IMR-90 (cell line): ENCODE measurements around the gene ABCA2. TPM values are rescaled to one million over a fixed set of nuclear protein-coding genes. Genes with fewer than 3 reads are reported as not detected.

Source experiments
- ATAC-seq: fragments of 200-7000 bp; cut with Tn5 transposase; 2 replicates; pipeline ENCODE4 v1.9.1; 2020; ENCODE audit warnings: low read depth, mild to moderate bottlenecking, moderate library complexity
- BruUV-seq: library from RNA; stranded (reverse); fragments of 400-500 nt; replicated peaks from 2 replicates; lab custom pipeline; 2021; lab: Mats Ljungman, UMichigan
- CTCF ChIA-PET: fragments of 300-600 bp; formaldehyde crosslinking; extraction: SDS; loops from one replicate; lab custom pipeline; 2021; ENCODE audit warnings: antibody characterized with exemption; lab: Yijun Ruan, JAX
- POLR2A ChIA-PET: fragments of 300-600 bp; sonication (Branson Sonifier 250); formaldehyde crosslinking; loops from one replicate; lab custom pipeline; 2022; ENCODE audit warnings: antibody characterized with exemption; ENCODE audit not compliant: unreplicated experiment; lab: Charles Lee
- DNase-seq: peaks from one replicate; pipeline ENCODE4 v3.0.0; 2013
- H2AFZ ChIP-seq: replicated peaks from 2 replicates; pipeline ENCODE3; 2013; ENCODE audit warnings: low read length, mild to moderate bottlenecking; ENCODE audit not compliant: poor library complexity
- H2AK5ac ChIP-seq: 2 replicates; pipeline ENCODE4 v1.6.1; 2013; ENCODE audit warnings: low read depth, low read length, inconsistent platforms
- H2AK9ac ChIP-seq: replicated peaks from 2 replicates; pipeline ENCODE3; 2013; ENCODE audit warnings: mild to moderate bottlenecking, low read depth, low read length, moderate library complexity; ENCODE audit not compliant: poor library complexity
- H2BK120ac ChIP-seq: 2 replicates; pipeline ENCODE4 v1.6.1; 2013; ENCODE audit warnings: low read depth, low read length, inconsistent platforms
- H2BK15ac ChIP-seq: 3 replicates; pipeline ENCODE4 v1.6.1; 2013; ENCODE audit warnings: low read depth, low read length, inconsistent platforms
- H2BK20ac ChIP-seq: 2 replicates; pipeline ENCODE4 v1.6.1; 2013; ENCODE audit warnings: low read depth, mild to moderate bottlenecking, inconsistent platforms, low read length, moderate library complexity
- H2BK5ac ChIP-seq: 2 replicates; pipeline ENCODE4 v1.6.1; 2013; ENCODE audit warnings: mild to moderate bottlenecking, low read depth, low read length, inconsistent platforms; ENCODE audit not compliant: poor library complexity, severe bottlenecking
- H3K14ac ChIP-seq: replicated peaks from 2 replicates; pipeline ENCODE4 v1.6.1; 2013; ENCODE audit warnings: low read depth, low read length, inconsistent platforms
- H3K18ac ChIP-seq: 2 replicates; pipeline ENCODE4 v1.6.1; 2013; ENCODE audit warnings: low read depth, low read length, control low read depth
- H3K23ac ChIP-seq: 2 replicates; pipeline ENCODE4 v1.6.1; 2013; ENCODE audit warnings: low read depth, low read length, inconsistent platforms
- H3K27ac ChIP-seq: 2 replicates; pipeline ENCODE4 v1.5.1; 2013; ENCODE audit warnings: mild to moderate bottlenecking, control low read depth, low read length; ENCODE audit not compliant: insufficient read depth
- H3K27me3 ChIP-seq: 2 replicates; pipeline ENCODE4 v1.6.1; 2013; ENCODE audit warnings: low read length; ENCODE audit not compliant: control insufficient read depth, insufficient read depth
- H3K36me3 ChIP-seq: 2 replicates; pipeline ENCODE4 v1.6.1; 2013; ENCODE audit warnings: low read length, mixed read lengths; ENCODE audit not compliant: control insufficient read depth, insufficient read depth
- H3K4ac ChIP-seq: 2 replicates; pipeline ENCODE4 v1.6.1; 2013; ENCODE audit warnings: low read depth, low read length, inconsistent platforms
- H3K4me1 ChIP-seq: 2 replicates; pipeline ENCODE4 v1.6.1; 2013; ENCODE audit warnings: low read length, mixed read lengths; ENCODE audit not compliant: control insufficient read depth, insufficient read depth
- H3K4me2 ChIP-seq: 2 replicates; pipeline ENCODE4 v1.6.1; 2013; ENCODE audit warnings: low read depth, mild to moderate bottlenecking, control low read depth, low read length, moderate library complexity
- H3K4me3 ChIP-seq: 2 replicates; pipeline ENCODE4 v1.5.1; 2013; ENCODE audit warnings: low read depth, mild to moderate bottlenecking, control low read depth, low read length, moderate library complexity; ENCODE audit not compliant: insufficient read depth
- H3K56ac ChIP-seq: 2 replicates; pipeline ENCODE4 v1.6.1; 2013; ENCODE audit warnings: low read length, inconsistent platforms; ENCODE audit not compliant: insufficient read depth; ENCODE audit errors: extremely low read depth
- H3K79me1 ChIP-seq, 2 experiments: 2 replicates each; pipeline ENCODE4 v1.6.1; 2013; ENCODE audit warnings: low read length in 2 of 2, inconsistent platforms in 1 of 2, low read depth in 1 of 2
- H3K9ac ChIP-seq: 2 replicates; pipeline ENCODE4 v1.6.1; 2013; ENCODE audit warnings: low read depth, low read length, control low read depth
- H3K9me1 ChIP-seq: 2 replicates; pipeline ENCODE4 v1.6.1; 2013; ENCODE audit warnings: low read length, inconsistent platforms; ENCODE audit not compliant: insufficient read depth
- H3K9me3 ChIP-seq: 2 replicates; pipeline ENCODE4 v1.6.1; 2013; ENCODE audit warnings: low read length; ENCODE audit not compliant: control insufficient read depth, insufficient read depth
- H4K20me1 ChIP-seq: 2 replicates; pipeline ENCODE4 v1.6.1; 2013; ENCODE audit warnings: low read length, inconsistent platforms; ENCODE audit not compliant: insufficient read depth
- H4K5ac ChIP-seq: 2 replicates; pipeline ENCODE4 v1.6.1; 2013; ENCODE audit warnings: mild to moderate bottlenecking, low read depth, low read length, control low read depth
- H4K8ac ChIP-seq, 2 experiments: 2 replicates each; pipeline ENCODE4 v1.6.1; 2013; ENCODE audit warnings: low read depth in 2 of 2, low read length in 2 of 2, control low read depth in 1 of 2, inconsistent platforms in 1 of 2
- H4K91ac ChIP-seq: 2 replicates; pipeline ENCODE4 v1.6.1; 2013; ENCODE audit warnings: low read depth, low read length, inconsistent platforms; ENCODE audit not compliant: insufficient read depth
- MAFK ChIP-seq: IDR thresholded peaks from 2 replicates; pipeline ENCODE4 v1.6.1; 2012; ENCODE audit warnings: low read depth, low read length, improper control_type of control experiment
- MAZ ChIP-seq: IDR thresholded peaks from 2 replicates; pipeline ENCODE4 v1.6.1; 2012; ENCODE audit warnings: low read depth, mild to moderate bottlenecking, low read length, improper control_type of control experiment, moderate library complexity, borderline replicate concordance
- RCOR1 ChIP-seq: IDR thresholded peaks from 2 replicates; pipeline ENCODE4 v1.6.1; 2012; ENCODE audit warnings: mild to moderate bottlenecking, low read length, improper control_type of control experiment; ENCODE audit not compliant: insufficient replicate concordance
- WGBS, 2 experiments: methylation state at CpG; one replicate each; pipeline versions ENCODE4 v1.1.5 to v1.1.7; 2013; ENCODE audit warnings: missing lambda C conversion rate in 2 of 2; ENCODE audit not compliant: insufficient read length in 1 of 2; ENCODE audit errors: extremely low coverage in 2 of 2; 5-methylcytosine and 5-hydroxymethylcytosine counted together
- dilution Hi-C: fragments of 300-500 bp; cut with HindIII; formaldehyde crosslinking; loops from one replicate; pipeline ENCODE4 v1.14.3; 2018; ENCODE audit warnings: low sequenced_read_pairs; ENCODE audit not compliant: unreplicated experiment
- in situ Hi-C: fragments of 300-500 bp; cut with MboI; formaldehyde crosslinking; loops from 3 replicates; pipeline ENCODE4 v1.14.3; 2019; ENCODE audit warnings: low sequenced_read_pairs, inconsistent platforms, mixed read lengths
- intact Hi-C: fragments of 100-400 bp; cut with micrococcal nuclease; formaldehyde crosslinking; loops from 2 replicates; pipeline ENCODE4 v1.10.0; 2022
- polyA plus RNA-seq, 3 experiments: library from polyadenylated mRNA; depleted of rRNA; stranded (reverse); fragments of >200 nt; gene quantifications; 2 replicates each; pipeline ENCODE4 v1.2.3, GENCODE V29; 2012; ENCODE audit warnings: low replicate concordance in 1 of 3
- total RNA-seq: library from RNA; depleted of rRNA; stranded (reverse); fragments of >200 nt; gene quantifications from 2 replicates; pipeline ENCODE4 v1.2.3, GENCODE V29; 2012

Gene ABCA2
- total and polyA plus RNA-seq, 2 of the 4 experiments (the other 2 are of a cell fraction): 3.8 to 46.0 TPM

DNA sequence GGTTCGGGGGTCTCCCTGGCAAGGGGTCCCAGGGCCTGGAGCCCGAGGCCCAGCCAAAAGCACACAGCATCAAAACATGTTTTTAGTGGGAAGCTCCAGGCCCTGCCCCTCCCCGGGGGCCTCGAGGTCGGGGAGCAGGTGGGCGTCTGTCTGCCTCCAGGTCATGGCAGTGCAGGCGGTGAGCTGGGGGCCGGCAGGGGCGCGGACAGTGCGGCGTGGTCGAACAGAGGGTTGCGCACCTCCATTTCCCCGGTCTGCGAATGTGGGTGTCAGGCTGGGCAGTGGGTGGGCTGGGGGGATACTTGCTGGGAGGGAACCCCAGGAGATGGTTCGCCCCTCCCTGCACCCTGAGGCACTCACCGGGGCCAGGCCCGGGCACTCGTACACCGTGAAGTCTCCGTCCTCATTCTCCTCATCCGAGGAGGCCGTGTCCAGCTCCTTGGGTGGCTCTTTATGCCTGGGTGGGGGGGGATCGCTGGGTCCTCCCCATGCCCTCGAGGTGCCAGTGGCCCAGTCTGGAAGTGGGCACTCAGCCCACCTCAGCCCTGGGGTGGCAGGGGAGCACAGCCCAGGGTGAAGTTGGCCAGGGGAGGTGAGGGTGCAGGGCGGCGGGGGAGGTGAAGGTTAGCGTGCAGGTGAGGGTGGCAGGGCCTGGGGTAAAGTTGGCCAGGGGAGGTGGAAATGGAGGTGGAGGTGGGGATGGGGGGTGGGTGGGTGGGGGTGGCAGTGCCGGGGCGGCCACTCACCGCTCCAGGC lies 11.8 kb upstream of the ABCA2 start:
- Histone ChIP-seq H3K18ac (no peak overlapping the region), H4K20me1 (peaks cover 25% of the 10 kb centered on the region), H4K5ac (no peak overlapping the region), H3K9ac (no peak overlapping the region), H3K4ac (no peak overlapping the region), H3K9me1 (no peaks in the 10 kb centered on the region), H3K23ac (no peak overlapping the region), H2BK5ac (no peak overlapping the region), H2BK15ac (no peak overlapping the region), H3K27ac (no peak overlapping the region), H2AK5ac (no peak overlapping the region), H3K4me2 (no peak overlapping the region), H4K8ac (no peak overlapping the region), H3K4me3 (no peak overlapping the region), H3K79me1 (peaks cover 2 to 13% of the 10 kb centered on the region in 2 experiments; a peak in 3 of 4 replicates), H3K4me1 (peaks cover 8% of the 10 kb centered on the region), H3K36me3 (peaks cover 17% of the 10 kb centered on the region), H2AFZ (no peak overlapping the region), H3K56ac (no peak overlapping the region), H3K27me3 (no peaks in the 10 kb centered on the region), H2BK20ac (no peak overlapping the region), H4K91ac (no peak overlapping the region), H2AK9ac (no peak overlapping the region), H3K14ac (no peak overlapping the region), H3K9me3 (no peaks in the 10 kb centered on the region), H2BK120ac (no peak overlapping the region)
- no peak for TF ChIP-seq RCOR1
- no peak for TF ChIP-seq MAZ
- TF ChIP-seq MAFK: no peak
- in situ Hi-C loops: loop anchor here (10.0 kb wide), 1 partner anchor 255 kb away; no protein-coding TSS in a partner anchor
- ChIA-PET CTCF (no interaction called here), POLR2A (no interaction called here)
- no peak for DNase-seq
- 78% methylated on average over 7 of the region's 32 CpGs; no CpG with 5 or more reads in 1 of the 2 experiments for WGBS, 2 experiments
- BruUV-seq: TSS peak; percentile 71
- no peak for ATAC-seq
- intact Hi-C loops: no loop called here
- dilution Hi-C loops: no loop called here
